Hepatocyte (in vitro differentiated cells): ENCODE data around the gene MAP7.

Experiments used
- CTCF ChIP-seq: fragments of 200-600 bp; sonication (generic); IDR thresholded peaks from 2 replicates; pipeline ENCODE4 v1.5.1; 2016; ENCODE audit warnings: antibody characterized with exemption, mild to moderate bottlenecking; ENCODE audit not compliant: poor library complexity
- EZH2 ChIP-seq: fragments of 200-600 bp; sonication (generic); IDR thresholded peaks from 2 replicates; pipeline ENCODE4 v1.6.1; 2016; ENCODE audit warnings: antibody characterized with exemption, mild to moderate bottlenecking, borderline replicate concordance

GRCh38 chr6:136331461-136331860 is 218.8 kb downstream of the MAP7 start:
- no peak for TF ChIP-seq CTCF
- TF ChIP-seq EZH2 = no peak
